WI38 (cell line): Measurements from ENCODE around the gene NLGN1.

Experiments
- H3K4me3 ChIP-seq: 2 replicates; pipeline ENCODE4 v1.5.1; 2011; ENCODE audit warnings: low read depth, mild to moderate bottlenecking, control low read depth, low read length
- TF ChIP-seq, protein P1 (sequence below): IDR thresholded peaks from 2 replicates; pipeline ENCODE4 v1.5.1; 2012; ENCODE audit warnings: low read depth, mild to moderate bottlenecking, control low read depth, low read length

The NLGN1 gene

DNA sequence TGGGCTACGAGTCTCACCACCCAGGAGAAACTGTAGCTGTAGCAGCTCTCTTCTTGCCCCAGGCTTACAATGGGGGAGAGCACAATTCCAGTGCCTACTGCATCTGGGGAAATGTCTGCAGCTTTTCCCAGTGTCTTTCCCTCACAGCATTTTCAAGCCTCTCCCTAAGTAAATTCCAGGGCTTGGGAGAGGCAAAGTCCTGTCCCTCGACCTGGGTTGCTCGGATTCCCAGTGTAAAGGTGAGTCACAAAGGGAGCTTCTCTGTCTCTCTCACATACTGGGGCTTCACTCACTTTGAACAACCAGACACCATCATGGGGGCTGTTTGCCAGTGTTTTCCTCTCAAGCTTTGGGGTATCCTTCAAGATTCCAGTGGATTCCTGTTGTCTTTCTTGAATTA is 772.2 kb downstream of the NLGN1 start:
- TF ChIP-seq, protein P1, sequence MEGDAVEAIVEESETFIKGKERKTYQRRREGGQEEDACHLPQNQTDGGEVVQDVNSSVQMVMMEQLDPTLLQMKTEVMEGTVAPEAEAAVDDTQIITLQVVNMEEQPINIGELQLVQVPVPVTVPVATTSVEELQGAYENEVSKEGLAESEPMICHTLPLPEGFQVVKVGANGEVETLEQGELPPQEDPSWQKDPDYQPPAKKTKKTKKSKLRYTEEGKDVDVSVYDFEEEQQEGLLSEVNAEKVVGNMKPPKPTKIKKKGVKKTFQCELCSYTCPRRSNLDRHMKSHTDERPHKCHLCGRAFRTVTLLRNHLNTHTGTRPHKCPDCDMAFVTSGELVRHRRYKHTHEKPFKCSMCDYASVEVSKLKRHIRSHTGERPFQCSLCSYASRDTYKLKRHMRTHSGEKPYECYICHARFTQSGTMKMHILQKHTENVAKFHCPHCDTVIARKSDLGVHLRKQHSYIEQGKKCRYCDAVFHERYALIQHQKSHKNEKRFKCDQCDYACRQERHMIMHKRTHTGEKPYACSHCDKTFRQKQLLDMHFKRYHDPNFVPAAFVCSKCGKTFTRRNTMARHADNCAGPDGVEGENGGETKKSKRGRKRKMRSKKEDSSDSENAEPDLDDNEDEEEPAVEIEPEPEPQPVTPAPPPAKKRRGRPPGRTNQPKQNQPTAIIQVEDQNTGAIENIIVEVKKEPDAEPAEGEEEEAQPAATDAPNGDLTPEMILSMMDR = no peak
- H3K4me3 ChIP-seq = no peak overlapping the region

DNA sequence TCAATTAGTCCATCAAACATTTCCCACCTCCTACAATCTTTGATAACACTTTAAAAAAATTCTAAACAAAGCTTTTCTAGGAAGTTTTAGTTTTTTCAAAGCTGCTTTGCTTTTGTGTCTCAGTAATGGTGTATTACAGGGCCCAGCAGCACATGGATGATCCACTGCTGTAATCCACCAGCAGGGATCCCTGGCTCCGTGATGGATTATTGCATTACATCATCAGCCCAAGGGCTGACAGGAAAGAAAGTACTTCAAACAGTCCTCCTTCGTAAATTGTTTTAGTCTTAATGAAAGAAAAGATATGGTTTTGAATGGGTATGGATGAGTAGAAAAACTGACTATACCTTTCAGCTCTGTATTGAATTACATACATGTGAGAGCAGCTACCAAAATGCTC is 772.7 kb downstream of the NLGN1 start:
- TF ChIP-seq, protein P1 = no peak
- H3K4me3 ChIP-seq = no peak overlapping the region

DNA sequence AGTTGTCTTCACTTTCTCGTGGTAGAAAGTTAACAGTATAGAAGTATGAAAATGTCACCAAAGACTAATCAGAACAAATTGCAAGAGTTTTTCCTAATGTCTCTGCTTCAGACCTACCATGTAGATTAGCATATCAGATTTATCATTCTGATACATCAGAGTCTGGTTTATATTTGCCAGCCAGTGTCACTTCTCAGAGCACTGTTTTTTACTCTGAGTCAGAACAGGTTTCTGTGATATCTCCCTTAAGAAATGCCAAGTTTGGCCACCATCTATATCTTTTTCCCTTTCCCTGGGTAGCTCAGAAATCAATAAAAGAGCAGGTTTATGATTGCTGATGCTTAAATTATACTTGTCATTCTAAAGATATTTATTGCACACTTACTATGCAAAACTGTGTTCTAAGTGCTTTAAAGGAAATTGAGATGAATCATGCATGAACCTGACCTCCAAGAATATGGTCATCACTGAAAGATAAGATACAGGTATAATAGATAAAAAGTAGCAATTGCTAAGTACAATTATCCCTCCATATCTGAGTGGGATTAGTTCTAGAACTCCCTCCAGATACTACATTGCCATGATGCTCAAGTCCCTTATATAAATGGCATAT is 788.9 kb downstream of the NLGN1 start:
- H3K4me3 ChIP-seq = no peak overlapping the region
- TF ChIP-seq, protein P1 = no peak

DNA sequence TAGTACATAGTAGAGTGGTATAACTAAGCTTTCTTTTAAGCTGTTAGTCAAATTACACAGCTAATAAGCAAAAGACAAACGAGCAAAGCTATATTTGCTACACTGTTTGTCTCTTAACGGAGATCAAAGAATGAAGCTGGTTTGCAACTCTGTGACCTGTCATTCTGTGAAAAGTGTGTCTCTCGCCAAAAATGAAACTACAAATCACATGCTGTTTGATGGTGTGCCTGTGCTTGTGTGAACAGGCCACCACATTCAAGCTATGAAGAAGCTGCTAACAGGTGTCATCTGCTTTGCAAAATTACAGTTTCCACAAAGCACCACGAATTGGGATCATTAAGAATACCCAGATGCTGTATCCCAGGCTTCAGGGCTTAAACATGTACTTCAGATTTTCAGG is 793.8 kb downstream of the NLGN1 start:
- no peak overlapping the region for H3K4me3 ChIP-seq
- TF ChIP-seq, protein P1 = no peak

DNA sequence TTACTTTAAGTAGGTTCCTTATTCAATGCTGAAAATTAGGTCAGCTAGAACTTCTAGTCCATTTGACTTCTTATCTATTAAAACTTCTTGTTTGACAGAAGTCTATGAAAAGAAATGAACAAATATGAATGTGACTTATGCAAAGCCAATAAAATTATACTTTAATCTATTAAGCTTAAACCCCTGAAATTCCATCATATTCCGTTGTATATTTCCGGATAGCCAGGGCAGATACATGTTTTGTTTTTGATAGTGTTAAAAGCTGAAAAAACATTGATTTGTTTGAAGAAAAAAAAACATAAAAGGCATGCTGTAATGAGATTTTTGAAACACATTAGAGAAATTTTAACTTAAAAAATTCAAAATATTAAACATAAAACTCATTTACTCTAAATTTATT is 794.4 kb downstream of the NLGN1 start:
- no peak overlapping the region for H3K4me3 ChIP-seq
- TF ChIP-seq, protein P1 = no peak

DNA sequence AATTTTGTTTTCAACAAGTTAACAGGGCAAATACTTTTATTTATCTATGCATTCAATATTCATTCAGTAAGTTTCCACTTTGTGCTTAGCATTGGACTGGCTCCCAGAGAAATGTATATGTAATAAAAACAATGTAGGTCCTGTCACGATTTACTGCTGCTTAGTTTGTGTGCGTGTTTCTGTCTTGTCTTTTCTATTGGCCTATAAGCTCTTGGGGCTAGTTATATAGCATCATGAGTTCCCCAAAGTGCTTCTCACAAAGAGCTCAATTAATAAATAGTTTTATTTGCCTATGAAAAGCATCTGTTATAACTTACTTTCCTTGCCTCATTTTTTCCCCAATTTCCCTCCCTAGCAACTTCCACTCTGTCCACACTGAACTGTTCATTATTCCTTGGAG is 794.9 kb downstream of the NLGN1 start:
- TF ChIP-seq, protein P1 = no peak
- no peak overlapping the region for H3K4me3 ChIP-seq

DNA sequence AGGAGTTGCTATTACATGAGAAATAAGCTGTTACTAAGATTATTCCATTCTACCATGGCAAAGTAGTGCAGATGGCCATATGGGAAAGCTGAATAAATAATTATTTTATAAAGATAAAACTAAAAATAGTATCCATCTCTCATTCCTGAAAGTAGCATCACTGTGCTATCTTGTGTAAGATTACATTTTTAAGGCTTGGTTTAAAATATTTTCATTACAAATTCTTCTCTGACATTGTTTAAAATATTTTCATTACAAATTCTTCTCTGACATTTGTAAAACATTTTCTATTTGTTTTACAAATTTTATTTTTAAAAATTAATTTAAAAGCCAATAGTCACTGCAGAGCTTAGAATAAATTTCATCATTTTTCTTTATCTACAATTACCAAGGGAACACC is 796.1 kb downstream of the NLGN1 start:
- no peak overlapping the region for H3K4me3 ChIP-seq
- TF ChIP-seq, protein P1 = no peak
